Measurements from ENCODE around the gene POLR2A. TPM values are rescaled to one million over a fixed set of nuclear protein-coding genes. Genes with fewer than 3 reads are reported as not detected.

The POLR2A gene
- total and polyA plus RNA-seq, 2 of the 13 experiments (the other 11 are each of a cell fraction or from before 2014, with no cell fraction given): 17.8 to 18.3 TPM

DNA sequence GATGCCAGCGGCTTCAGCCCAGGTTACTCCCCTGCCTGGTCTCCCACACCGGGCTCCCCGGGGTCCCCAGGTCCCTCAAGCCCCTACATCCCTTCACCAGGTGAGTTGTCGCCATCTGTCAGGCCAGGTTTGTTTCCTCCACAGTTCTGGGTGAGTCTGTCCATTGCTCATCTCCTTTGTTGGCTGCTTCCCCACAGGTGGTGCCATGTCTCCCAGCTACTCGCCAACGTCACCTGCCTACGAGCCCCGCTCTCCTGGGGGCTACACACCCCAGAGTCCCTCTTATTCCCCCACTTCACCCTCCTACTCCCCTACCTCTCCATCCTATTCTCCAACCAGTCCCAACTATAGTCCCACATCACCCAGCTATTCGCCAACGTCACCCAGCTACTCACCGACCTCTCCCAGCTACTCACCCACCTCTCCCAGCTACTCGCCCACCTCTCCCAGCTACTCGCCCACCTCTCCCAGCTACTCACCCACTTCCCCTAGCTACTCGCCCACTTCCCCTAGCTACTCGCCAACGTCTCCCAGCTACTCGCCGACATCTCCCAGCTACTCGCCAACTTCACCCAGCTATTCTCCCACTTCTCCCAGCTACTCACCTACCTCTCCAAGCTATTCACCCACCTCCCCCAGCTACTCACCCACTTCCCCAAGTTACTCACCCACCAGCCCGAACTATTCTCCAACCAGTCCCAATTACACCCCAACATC is 28.8 kb downstream of the POLR2A start:
- no peak for FAIRE-seq
- Histone ChIP-seq H3K79me2 (ENCODE audit: insufficient read depth, low read length) (no peaks in the 10 kb centered on the region), H3K4me3 (replicated peaks in 1 of 3; ENCODE audit: insufficient read depth in 1 of 3, low read depth in 2 of 3, low read length in 3 of 3) (no peak overlapping the region), H3K4me1 (ENCODE audit: insufficient read depth, low read length) (peaks cover 5% of the 10 kb centered on the region), H3K9me3 (ENCODE audit: low read length) (no peaks in the 10 kb centered on the region), H3K4me2 (ENCODE audit: low read depth, low read length) (no peak overlapping the region), H3K27me3 (ENCODE audit: control insufficient read depth in 1 of 2, insufficient read depth in 2 of 2, low read length in 2 of 2) (no peaks in the 10 kb centered on the region), H3K36me3 (replicated peaks in 1 of 2; ENCODE audit: control insufficient read depth in 1 of 2, insufficient read depth in 2 of 2, low read length in 2 of 2) (peaks cover 33 to 57% of the 10 kb centered on the region in 2 experiments), H3K9ac (ENCODE audit: insufficient read depth, low read depth, low read length) (no peak overlapping the region), H3K27ac (ENCODE audit: extremely low read length, insufficient read depth, low read length) (no peak overlapping the region), H2AFZ (ENCODE audit: low read length) (no peak overlapping the region), H4K20me1 (ENCODE audit: insufficient read depth, low read length) (no peaks in the 10 kb centered on the region)
- ATAC-seq: no peak
- ChIA-PET POLR2A (interaction anchor here (3.5 kb wide), 1 partner anchor 48 kb away, joined by 24 read pairs; the partner anchor contains the start of gene SENP3), CTCF (ENCODE audit: low intra/inter-chr PET ratio, low total read pairs) (interaction anchor here (3.6 kb wide), 1 partner anchor 48 kb away, joined by 43 read pairs; the partner anchor contains the start of gene SENP3)
- intact Hi-C loops (cut with micrococcal nuclease; ENCODE audit: unreplicated experiment): no loop called here
- TF ChIP-seq MAF1 (CRISPR knock-in tag; IDR thresholded peaks at IDR 0.05; ENCODE audit: borderline replicate concordance) (no peak), ZNF615 (CRISPR knock-in tag; IDR thresholded peaks at IDR 0.05; ENCODE audit: borderline replicate concordance) (no peak), RORA (CRISPR knock-in tag; IDR thresholded peaks at IDR 0.05) (no peak), RERE (CRISPR knock-in tag; IDR thresholded peaks at IDR 0.05; ENCODE audit: low read depth) (no peak), AFF4 (CRISPR knock-in tag; IDR thresholded peaks at IDR 0.05) (no peak)
- TF ChIP-seq, protein P1, sequence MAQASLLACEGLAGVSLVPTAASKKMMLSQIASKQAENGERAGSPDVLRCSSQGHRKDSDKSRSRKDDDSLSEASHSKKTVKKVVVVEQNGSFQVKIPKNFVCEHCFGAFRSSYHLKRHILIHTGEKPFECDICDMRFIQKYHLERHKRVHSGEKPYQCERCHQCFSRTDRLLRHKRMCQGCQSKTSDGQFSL (CRISPR knock-in tag; IDR thresholded peaks at IDR 0.05): no peak
- 95% methylated on average over 19 of the region's 20 CpGs for WGBS (ENCODE audit: low lambda C conversion rate)
- no TSS peak for BruUV-seq (replicated peaks)
- in situ Hi-C loops (cut with HindIII; ENCODE audit: extremely low pct_ligation_motif_present, low pct_unique_long_range_greater_than_20kb): loop anchor here (5.0 kb wide), 1 partner anchor 44 kb away; the partner anchor contains the start of gene TNFSF13
- no peak for DNase-seq (ENCODE audit: low spot score)

All from HepG2 (cell line).